Measurements from ENCODE around the gene SMLR1. TPM values are rescaled to one million over a fixed set of nuclear protein-coding genes. Genes with fewer than 3 reads are reported as not detected.

SMLR1 gene
- total RNA-seq, 4 donors from 2014 or later: not detected

DNA sequence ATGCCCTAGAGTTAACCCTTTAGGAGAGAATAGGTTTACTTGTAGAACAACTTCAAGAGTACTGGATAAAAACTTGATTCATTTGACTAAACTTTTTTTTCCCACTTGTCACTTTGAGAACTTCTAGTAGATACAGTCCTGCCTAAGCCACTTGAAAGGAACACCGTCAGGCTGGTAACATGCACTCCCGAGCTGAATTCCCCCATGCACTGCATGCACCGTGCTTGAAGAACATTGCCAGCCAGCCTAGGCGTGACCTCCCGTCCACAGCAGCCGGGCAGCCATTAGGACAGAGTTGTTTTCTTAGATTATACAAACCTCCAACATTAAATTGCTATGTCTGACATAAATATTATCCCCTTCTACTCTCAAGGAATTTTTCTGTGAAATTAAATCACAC, 52.6 kb downstream of the SMLR1 start:
- H3K4me3 ChIP-seq (ENCODE audit: low read depth, poor library complexity, severe bottlenecking): no peak overlapping the region
- 89 to 95% methylated on average over 6 of the region's 6 CpGs for WGBS, 2 donors
- DNase-seq (ENCODE audit: low spot score in 2 of 2): no peak
- intact Hi-C loops (cut with DNase I; ENCODE audit: low total_unique reads): loop anchor here (10.0 kb wide), 2 partner anchors 235 to 555 kb away; no protein-coding TSS in a partner anchor
- TF ChIP-seq POLR2A (IDR thresholded peaks at IDR 0.05): no peak
- TF ChIP-seq, protein P1, sequence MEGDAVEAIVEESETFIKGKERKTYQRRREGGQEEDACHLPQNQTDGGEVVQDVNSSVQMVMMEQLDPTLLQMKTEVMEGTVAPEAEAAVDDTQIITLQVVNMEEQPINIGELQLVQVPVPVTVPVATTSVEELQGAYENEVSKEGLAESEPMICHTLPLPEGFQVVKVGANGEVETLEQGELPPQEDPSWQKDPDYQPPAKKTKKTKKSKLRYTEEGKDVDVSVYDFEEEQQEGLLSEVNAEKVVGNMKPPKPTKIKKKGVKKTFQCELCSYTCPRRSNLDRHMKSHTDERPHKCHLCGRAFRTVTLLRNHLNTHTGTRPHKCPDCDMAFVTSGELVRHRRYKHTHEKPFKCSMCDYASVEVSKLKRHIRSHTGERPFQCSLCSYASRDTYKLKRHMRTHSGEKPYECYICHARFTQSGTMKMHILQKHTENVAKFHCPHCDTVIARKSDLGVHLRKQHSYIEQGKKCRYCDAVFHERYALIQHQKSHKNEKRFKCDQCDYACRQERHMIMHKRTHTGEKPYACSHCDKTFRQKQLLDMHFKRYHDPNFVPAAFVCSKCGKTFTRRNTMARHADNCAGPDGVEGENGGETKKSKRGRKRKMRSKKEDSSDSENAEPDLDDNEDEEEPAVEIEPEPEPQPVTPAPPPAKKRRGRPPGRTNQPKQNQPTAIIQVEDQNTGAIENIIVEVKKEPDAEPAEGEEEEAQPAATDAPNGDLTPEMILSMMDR (IDR thresholded peaks at IDR 0.05): no peak

DNA sequence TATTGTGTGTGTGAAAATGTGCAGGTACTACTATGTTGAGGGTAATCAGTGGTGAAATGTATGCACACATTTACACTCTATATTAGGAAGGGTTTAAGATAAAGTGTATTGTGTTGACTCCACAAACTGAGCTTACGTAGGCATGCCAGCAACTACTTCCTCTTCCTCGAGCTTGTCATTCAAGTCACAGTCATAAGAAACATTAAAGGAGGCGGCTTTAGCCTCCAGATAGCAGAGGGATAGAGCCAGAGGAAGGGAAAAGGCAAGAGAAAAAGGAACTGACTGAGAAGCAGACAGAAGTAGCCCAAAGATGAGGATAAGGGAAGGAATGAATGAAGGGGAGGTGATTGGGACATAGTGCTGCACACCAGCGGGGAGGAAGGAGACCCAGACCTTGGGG, 55.2 kb downstream of the SMLR1 start:
- WGBS, 2 donors: 78 to 79% methylated on average over 4 of the region's 4 CpGs
- intact Hi-C loops (cut with DNase I; ENCODE audit: low total_unique reads): loop anchor here (10.0 kb wide), 1 partner anchor 232 kb away; no protein-coding TSS in a partner anchor
- no peak overlapping the region for H3K4me3 ChIP-seq (ENCODE audit: low read depth, poor library complexity, severe bottlenecking)
- no peak for DNase-seq (ENCODE audit: low spot score in 2 of 2)
- TF ChIP-seq, protein P1 (IDR thresholded peaks at IDR 0.05): no peak
- TF ChIP-seq POLR2A (IDR thresholded peaks at IDR 0.05): no peak

DNA sequence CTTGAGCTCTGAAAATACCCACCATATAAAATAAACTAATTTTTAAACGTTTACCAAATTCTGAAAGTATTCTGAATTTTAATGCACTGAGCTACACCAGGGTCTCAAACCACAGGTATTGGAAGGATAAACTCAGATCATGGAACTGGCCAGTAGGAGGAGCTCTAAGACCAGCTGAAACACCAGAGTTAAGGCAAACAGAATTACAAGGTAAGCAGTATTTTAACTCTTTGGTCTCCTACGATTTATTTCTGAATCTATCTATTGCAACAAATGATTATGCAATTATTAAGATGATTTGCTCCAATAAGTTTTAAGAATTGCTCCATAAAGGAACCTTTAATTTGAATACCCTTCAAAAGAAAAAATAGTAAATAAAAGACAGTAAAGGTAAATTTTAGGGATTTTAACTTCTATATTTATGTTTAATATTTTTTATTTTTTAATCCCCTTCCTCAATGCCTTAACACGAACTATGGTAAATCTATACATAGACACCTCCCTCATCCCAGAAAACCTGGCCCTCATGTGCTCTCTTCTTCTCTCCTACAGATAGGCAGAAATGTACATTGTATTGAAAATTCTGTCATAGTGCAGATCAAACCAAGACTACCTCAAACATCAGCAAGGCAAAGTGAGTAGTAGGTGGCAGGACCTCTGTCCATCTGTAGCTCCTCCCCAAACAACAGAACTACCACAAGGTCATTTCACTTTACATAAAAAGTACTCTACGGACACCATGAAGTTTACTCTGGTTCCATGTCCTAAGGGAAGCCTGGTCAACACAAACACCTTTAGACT, 58.4 kb downstream of the SMLR1 start:
- H3K4me3 ChIP-seq (ENCODE audit: low read depth, poor library complexity, severe bottlenecking): no peak overlapping the region
- WGBS, 2 donors: 29 to 30% methylated on average over 4 of the region's 4 CpGs
- intact Hi-C loops (cut with DNase I; ENCODE audit: low total_unique reads): loop anchor here (10.0 kb wide), 1 partner anchor 229 kb away; no protein-coding TSS in a partner anchor

More for the DNA sequence above, 58.4 kb downstream of the SMLR1 start:
- DNase-seq (ENCODE audit: low spot score in 2 of 2): peak in 1 of 2 donors; percentile 66
- no peak for TF ChIP-seq POLR2A (IDR thresholded peaks at IDR 0.05)
- TF ChIP-seq, protein P1 (IDR thresholded peaks at IDR 0.05): peak in 1 of 3 donors; percentile 70

Other genes starting within 250 kb of the SMLR1 start
- 10 to 100 TPM in 2 of 4 donors, 1 to 10 TPM in 2; 8.6 to 19.4 (median 13.8) TPM for gene EPB41L2, start 235.8 kb downstream of the SMLR1 start, total RNA-seq

All from lower leg skin (tissue), 4 donors.